Measurements from ENCODE around the gene TRERF1.

GRCh38 chr6:42251911-42252637 is 199.7 kb downstream of the TRERF1 start:
- no peak for TF ChIP-seq CTCF (IDR thresholded peaks at IDR 0.05; ENCODE audit: low read length)
- TF ChIP-seq EZH2 (optimal IDR thresholded peaks at IDR 0.05; ENCODE audit: low read depth, low read length) = no peak
- no peak for TF ChIP-seq EZH2phosphoT487 (IDR thresholded peaks at IDR 0.05; ENCODE audit: low read length)

Data from MM.1S (cell line).